Fibroblast of villous mesenchyme (primary cell): ENCODE measurements around the gene CDH26. TPM values are rescaled to one million over a fixed set of nuclear protein-coding genes. Genes with fewer than 3 reads are reported as not detected.

Experiments used
- DNase-seq: peaks from one replicate; pipeline ENCODE4 v3.0.0-alpha.2; 2010; ENCODE audit warnings: low read depth
- H3K4me3 ChIP-seq: 2 replicates; pipeline ENCODE4 v1.5.1; 2011; ENCODE audit warnings: low read depth, mild to moderate bottlenecking, low read length
- total RNA-seq: library from RNA; depleted of rRNA; stranded (reverse); fragments of >200 nt; gene quantifications from 2 replicates; pipeline ENCODE4 v1.2.3, GENCODE V29; 2012
- TF ChIP-seq, protein P1 (sequence below): IDR thresholded peaks from 2 replicates; pipeline ENCODE4 v1.5.1; 2012; ENCODE audit warnings: low read depth, mild to moderate bottlenecking, low read length; ENCODE audit not compliant: insufficient read depth

The CDH26 gene
- total RNA-seq, 1 donor, result 0.86 TPM

DNA sequence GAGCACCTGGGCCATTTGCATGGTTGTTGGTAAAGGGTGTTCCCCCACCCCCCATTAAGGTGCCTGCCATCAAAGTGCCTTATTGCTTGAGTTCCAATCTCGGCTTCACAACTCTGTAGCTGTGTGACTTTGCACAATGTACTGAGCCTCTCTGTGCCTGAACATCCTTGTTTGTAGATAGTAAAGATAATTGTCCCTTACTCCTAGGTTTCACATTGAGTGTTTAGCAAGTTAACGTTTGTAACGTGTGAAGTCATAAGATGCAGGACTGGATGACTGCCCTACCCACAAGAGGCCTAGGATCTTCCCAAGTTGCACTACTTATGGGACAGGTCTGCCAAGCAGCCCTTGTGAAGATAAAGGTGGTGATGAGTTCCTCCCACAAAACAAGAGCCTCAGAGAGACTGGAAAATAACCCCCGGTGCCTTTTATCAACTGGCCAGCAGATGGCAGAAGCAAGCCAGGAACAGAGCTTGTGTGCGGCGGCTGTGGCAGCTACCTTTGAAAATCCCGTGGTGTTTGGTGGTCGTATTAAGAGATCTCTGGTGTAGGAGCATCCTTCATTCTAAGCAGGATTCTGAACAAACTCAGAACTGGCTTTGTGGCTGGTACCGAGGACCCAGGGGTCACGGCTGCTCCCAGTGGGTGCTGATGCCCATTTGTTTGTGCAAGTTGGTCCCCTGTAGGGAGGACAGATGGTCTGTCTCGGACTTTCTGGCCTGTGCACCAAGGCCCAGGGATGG lies 99.1 kb downstream of the CDH26 start:
- TF ChIP-seq, protein P1, sequence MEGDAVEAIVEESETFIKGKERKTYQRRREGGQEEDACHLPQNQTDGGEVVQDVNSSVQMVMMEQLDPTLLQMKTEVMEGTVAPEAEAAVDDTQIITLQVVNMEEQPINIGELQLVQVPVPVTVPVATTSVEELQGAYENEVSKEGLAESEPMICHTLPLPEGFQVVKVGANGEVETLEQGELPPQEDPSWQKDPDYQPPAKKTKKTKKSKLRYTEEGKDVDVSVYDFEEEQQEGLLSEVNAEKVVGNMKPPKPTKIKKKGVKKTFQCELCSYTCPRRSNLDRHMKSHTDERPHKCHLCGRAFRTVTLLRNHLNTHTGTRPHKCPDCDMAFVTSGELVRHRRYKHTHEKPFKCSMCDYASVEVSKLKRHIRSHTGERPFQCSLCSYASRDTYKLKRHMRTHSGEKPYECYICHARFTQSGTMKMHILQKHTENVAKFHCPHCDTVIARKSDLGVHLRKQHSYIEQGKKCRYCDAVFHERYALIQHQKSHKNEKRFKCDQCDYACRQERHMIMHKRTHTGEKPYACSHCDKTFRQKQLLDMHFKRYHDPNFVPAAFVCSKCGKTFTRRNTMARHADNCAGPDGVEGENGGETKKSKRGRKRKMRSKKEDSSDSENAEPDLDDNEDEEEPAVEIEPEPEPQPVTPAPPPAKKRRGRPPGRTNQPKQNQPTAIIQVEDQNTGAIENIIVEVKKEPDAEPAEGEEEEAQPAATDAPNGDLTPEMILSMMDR, result peak; percentile 82
- no peak overlapping the region for H3K4me3 ChIP-seq
- peak; percentile 65 for DNase-seq

DNA sequence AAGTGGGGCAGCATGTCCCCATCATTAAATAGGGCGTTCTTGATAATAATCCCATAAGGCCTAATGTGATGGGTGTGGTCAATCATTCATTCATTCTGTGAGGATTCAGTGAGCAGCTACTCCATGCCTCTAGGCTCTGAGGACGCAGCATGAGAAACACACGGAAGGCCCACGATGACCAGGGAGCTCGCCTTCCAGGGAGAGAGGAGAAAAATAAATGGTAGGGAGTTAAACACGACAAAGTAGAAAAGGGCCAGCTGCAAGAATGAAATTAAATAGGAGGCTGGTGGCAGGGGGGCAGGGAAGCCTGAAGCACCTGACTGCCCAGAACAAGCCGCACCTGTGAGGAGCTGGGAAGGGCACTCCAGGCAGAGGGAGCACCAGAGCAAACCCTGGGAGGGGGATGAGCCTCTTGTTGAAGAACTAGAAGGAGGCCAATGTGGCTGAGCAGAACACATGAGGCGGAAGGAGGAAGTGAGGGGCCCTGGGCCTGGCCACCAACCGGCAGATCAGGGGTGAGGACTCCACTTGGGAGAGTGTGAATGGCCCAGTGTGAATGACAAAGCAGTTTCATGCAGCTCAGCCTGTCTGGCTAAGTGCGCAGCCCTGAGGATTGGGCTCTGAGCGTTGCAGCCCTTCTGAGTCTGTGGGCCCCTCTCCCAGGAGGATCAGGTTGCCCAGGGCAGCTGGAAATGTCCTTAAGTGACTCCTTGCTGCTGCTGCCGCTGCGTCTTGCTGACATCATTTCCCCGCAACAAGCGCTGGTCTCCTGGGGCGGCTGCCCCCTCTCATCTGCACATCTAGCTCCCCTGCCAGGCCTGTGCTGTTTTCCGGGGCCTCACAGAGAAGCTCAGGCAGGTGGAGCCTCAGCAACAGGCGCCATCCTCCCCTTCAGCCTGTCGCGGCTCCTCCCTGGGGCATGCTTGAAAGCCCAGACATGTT lies 99.9 kb downstream of the CDH26 start:
- peak; percentile 38 for DNase-seq
- TF ChIP-seq, protein P1, result no peak
- no peak overlapping the region for H3K4me3 ChIP-seq

DNA sequence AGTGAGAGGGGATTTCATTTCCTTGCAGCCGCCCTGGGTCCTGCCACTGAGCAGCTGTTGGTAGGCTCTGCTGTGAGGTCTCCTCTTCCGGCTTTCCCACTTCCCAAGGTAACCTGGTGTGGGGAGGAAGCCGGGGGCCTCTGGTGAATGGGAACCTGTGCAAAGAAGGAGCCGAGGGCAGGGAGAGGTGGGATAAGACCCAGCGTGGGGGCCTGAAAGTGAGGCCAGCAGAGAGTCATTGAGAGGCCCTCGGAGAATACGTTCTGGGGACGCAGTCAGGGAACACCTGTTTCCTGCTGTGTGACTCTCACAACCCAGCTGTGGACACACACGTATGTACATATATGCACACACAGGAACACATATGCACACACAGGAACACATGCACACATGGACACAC lies 100.7 kb downstream of the CDH26 start:
- no peak overlapping the region for H3K4me3 ChIP-seq
- TF ChIP-seq, protein P1, result no peak
- no peak for DNase-seq

- DNase-seq, result no peak
- TF ChIP-seq, protein P1, result no peak
These were observed 101.9 kb downstream of the CDH26 start for GRCh38 chr20:60060006-60060557.

DNA sequence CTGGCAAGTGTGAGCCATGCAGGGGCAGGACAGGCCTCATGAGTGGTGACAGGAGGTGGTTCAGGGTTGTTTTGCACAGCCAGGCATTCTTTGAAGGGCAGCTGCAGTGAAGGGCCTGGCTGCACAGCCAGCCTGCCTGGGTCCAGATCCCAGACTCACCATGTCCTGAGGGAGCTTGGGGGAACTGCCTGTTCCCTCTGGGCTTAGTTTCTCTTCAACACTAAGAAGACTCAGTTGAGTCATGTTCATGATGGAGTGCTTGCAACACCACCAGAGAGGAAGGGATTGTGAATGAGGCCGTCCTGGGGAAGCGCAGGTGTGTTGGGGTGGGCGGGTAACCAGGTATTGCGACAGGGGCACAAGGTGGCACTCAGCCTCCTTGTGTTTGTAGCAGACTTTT lies 102.4 kb downstream of the CDH26 start:
- TF ChIP-seq, protein P1, result no peak
- H3K4me3 ChIP-seq, result no peak overlapping the region
- DNase-seq, result no peak

More at GRCh38 chr20:60060006-60060557, 101.9 kb downstream of the CDH26 start:
- H3K4me3 ChIP-seq, result no peak overlapping the region

- TF ChIP-seq, protein P1, result no peak
- DNase-seq, result peak; percentile 47
These were observed 104.3 kb downstream of the CDH26 start for GRCh38 chr20:60062431-60063047.

More at GRCh38 chr20:60062431-60063047, 104.3 kb downstream of the CDH26 start:
- no peak overlapping the region for H3K4me3 ChIP-seq
